ENCODE results near the gene SENP2.

DNA sequence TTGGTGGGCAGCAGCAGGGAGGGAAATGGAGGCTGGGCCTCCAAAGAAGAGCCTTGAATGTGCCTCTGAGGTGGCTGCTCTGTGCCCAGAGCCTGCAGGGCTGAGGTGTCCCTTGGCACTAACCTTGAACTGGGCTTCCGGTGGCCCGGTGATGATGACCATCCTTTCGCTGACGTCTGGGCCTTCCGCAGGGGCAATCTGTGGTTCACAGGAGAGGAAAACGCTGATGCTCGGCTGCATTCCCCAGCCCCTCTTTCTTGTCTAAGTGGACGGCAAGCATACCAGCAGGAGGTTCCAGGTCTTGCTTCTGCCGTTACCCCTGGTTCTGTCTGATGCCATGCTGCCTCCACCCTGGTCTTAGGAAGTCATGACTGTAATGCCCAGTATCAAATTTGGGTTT lies 65.9 kb downstream of the SENP2 start:
- TF ChIP-seq FOXJ3 (CRISPR knock-in tag; IDR thresholded peaks at IDR 0.05), result no peak
- TF ChIP-seq, protein P1, sequence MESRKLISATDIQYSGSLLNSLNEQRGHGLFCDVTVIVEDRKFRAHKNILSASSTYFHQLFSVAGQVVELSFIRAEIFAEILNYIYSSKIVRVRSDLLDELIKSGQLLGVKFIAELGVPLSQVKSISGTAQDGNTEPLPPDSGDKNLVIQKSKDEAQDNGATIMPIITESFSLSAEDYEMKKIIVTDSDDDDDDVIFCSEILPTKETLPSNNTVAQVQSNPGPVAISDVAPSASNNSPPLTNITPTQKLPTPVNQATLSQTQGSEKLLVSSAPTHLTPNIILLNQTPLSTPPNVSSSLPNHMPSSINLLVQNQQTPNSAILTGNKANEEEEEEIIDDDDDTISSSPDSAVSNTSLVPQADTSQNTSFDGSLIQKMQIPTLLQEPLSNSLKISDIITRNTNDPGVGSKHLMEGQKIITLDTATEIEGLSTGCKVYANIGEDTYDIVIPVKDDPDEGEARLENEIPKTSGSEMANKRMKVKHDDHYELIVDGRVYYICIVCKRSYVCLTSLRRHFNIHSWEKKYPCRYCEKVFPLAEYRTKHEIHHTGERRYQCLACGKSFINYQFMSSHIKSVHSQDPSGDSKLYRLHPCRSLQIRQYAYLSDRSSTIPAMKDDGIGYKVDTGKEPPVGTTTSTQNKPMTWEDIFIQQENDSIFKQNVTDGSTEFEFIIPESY (IDR thresholded peaks at IDR 0.05; ENCODE audit: borderline replicate concordance, low read depth), result no peak

Measured in SK-N-SH (cell line).